GM18526 (cell line): Measurements from ENCODE around the gene NFYB.

Experiments used
- POLR2A ChIP-seq: IDR thresholded peaks from 3 replicates; pipeline ENCODE4 v1.6.1; 2011; ENCODE audit not compliant: insufficient read length; ENCODE audit errors: extremely low read depth

The NFYB gene

DNA sequence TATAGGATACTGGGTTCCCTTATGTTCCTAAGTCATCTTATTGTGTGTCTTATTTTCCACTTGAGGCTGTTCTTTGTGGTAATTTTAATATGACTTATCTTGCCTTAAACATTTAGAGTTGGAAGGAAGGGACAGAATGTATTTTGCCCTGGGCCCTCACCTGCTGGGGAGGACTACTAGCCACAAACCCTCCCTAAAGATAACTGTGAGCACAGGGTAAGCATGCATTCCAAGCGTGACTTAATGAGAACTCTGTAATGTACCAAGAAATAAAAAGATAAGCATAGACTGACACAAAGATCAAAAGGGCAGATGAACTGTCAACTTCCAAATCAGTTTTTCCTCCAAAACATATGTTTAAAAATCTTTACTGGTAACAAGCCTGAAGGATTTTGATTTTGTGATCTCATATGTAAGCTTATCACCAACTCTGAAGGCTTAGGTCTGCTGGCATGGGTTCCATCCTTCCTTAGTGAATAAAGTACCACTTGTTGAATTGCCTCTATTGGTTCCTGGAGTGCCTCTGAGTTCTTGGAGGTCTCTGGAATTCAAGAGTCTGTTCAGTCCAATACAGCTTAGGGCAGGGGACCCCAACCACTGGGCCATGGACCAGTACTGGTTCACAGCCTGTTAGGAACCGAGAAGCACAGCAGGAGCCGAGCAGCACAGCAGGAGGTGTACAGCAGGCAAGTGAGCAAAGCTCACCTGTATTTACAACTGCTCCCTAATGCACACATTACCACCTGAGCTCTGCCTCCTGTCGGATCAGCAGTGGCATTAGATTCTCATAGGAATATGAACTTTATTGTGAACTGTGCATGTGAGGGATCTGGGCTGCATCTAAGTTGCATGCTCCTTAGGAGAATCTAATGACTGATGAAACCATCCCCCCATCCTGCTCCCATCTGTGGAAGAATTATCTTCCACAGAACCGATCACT, 29.8 kb upstream of the NFYB start:
- TF ChIP-seq POLR2A, result no peak

- no peak for TF ChIP-seq POLR2A
Measured at GRCh38 chr12:104166465-104166864, 28.5 kb upstream of the NFYB start.

DNA sequence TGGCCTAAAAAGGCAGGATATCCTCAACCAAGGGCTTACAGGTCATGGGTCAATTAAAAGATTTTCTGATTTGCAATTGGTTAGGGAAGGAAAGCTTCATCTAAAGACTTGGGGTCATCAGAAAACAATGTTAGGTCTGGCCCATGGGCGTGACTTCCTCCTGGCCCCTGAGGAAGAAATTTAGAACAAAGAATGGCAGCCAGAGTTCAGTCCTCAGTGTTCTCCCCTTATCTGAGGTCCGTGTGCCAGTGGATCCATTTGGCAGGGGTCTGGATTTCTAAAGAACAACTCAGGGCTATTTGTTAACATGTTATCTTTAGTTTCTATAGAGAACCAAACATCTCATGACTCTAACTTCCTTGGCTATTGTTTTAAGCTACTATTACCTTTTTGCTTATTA, 27.8 kb upstream of the NFYB start:
- TF ChIP-seq POLR2A, result no peak

DNA sequence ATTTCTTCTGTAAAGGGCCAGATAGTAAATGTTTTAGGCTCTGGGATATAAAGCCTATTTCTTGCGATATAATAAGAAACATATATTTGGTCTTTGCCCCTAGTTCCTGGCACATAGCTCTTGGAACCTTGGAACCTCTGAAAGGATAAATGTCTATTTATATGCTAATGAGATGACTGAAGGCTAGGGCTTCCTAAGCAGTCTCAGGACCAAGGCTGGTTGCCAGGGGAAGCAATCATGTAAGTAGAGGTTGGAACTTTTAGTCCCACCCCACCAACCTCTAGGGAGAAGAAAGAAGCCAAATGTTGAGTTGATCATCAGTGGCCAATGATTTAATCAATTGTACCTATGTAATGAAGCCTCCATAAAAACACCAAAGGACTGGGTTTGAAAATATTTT, 26.6 kb upstream of the NFYB start:
- TF ChIP-seq POLR2A, result no peak

DNA sequence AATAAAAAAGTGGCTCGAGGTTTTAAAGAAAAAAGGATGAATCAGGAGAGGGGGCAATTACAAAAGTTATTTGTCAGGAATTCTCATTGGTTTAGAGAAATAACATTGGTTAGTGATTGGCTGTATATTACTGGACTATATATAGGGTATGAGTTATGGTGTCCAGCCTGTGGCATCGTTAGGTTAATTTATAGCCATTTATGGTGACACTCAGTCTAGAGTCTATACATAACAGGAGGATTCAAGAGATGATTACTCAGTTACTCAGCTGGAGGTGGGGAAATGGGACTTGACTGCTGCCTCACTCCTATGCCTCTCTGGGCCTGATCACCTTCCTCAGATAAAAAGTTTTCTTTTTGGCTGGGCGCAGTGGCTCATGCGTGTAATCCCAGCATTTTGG, 25.6 kb upstream of the NFYB start:
- TF ChIP-seq POLR2A, result no peak

- no peak for TF ChIP-seq POLR2A
Measured at GRCh38 chr12:104155711-104156555, 17.9 kb upstream of the NFYB start.

DNA sequence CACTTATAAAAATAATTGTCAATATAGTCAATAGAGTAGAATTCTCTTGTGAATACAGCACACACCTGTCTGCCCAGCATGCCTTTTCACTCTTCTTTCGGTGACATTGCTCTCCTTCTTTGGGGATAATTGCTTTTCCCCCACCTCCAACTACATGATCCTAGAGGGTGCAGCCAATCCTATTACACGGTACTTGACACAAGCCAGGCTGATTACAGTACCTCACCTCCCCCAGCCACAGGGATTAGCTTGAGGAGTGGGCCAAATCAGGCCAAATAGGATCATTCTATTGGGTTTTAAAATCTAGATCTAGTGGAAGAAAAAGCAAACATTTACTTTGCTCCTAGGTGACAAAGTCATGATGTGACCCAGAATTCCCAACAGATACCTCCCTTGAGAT, 16.8 kb upstream of the NFYB start:
- no peak for TF ChIP-seq POLR2A

GRCh38 chr12:104154286-104154685, 16.3 kb upstream of the NFYB start:
- no peak for TF ChIP-seq POLR2A

GRCh38 chr12:104152685-104153241, 14.8 kb upstream of the NFYB start:
- no peak for TF ChIP-seq POLR2A

DNA sequence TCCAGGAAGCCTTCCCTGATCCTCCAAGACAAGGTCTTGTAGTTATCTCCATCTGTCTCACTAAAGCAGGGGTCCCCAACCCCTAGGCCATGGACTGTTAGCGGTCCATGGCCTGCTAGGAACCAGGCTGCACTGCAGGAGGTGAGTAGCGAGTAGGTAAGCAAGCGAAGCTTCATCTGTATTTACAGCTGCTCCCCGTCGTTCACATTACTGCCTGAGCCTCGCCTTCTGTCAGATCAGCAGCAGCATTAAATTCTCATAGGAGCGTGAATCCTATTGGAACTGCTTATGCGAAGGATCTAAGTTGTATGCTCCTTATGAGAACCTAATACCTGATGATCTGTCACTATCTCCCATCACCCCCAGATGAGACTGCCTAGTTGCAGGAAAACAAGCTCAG, 12.4 kb upstream of the NFYB start:
- no peak for TF ChIP-seq POLR2A

DNA sequence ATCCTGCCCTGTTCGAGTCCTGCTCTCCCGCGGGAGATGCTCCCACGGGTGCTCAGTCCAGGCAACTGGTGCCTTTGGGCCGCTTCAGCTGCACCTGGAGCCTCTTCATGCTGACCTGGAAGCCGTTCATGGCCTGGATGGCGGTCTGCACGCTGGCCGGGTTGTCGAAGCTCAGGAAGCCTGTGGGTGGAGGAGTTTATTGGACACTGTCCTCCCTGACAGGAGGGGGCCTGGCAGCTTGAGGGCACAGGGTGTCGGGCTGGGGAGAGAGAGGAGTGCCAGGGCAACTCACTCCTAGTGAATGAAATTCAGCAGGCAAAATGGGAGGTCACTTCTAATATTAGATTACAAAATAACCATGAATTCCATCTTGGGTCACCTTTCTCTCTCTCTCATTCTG, 9.3 kb upstream of the NFYB start:
- no peak for TF ChIP-seq POLR2A

DNA sequence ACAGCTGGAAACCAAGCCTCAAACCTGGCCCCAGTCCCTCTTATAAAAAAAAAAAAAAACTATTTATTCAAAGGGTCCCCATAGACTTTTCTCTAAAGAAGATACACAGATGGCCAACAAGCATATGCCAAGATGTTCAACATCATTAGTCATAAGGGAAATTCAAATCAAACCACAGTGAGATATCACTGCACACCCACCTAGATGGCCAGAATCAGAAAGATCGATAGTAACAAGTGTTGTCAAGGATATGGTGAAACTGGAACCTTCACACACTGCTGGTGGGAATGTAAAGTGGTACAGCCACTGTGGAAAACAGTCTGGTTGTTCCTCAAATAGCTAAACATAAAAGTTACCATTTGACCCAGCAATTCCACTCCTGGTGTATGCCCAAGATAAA, 5.9 kb upstream of the NFYB start:
- TF ChIP-seq POLR2A, result no peak

DNA sequence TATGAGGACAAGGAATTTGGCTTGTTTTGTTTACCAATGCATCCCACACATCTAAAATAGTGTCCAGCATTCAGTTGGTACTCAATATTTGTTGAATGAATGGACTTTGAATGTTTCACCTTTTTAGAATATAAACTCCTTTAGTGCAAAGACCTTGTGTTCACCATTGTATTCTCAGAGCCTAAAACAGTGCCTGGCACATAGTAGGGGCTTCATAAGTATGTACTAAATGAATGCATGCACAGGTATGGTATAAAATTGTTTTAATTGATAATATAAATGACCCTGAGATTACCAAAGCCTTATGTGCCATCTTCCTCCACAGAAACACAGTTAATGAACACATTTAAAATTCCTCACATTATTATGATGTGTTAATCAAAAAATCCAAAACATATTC, 5.0 kb upstream of the NFYB start:
- no peak for TF ChIP-seq POLR2A

GRCh38 chr12:104142543-104142942, 4.5 kb upstream of the NFYB start:
- no peak for TF ChIP-seq POLR2A

DNA sequence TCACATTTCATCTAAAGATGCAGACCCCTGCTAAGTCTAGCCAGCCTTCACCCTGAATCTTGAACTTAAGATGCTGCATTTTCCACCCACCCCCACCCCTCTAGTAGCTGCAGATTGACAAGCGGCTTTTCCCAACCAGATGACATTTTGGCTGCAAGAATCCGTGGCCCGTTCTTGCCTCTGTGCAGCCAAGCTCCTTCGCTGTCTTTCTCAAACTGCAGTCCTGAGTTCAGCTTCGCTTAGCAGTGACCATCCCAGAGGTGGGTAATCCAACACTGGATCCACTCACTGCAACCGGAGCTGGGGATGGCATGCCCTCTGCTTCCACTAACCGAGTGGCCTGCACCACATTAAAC, 765 bp upstream of the NFYB start:
- no peak for TF ChIP-seq POLR2A

- peak; percentile 57 for TF ChIP-seq POLR2A
Measured at GRCh38 chr12:104137001-104137901, 759 bp downstream of the NFYB start.

- TF ChIP-seq POLR2A, result no peak
Measured at GRCh38 chr12:104136577-104136976, 1.4 kb downstream of the NFYB start.
